Psoas muscle (tissue), 8 donors: Measurements from ENCODE around the gene FAM163B. TPM values are rescaled to one million over a fixed set of nuclear protein-coding genes. Genes with fewer than 3 reads are reported as not detected.

ENCODE experiments used
- ATAC-seq, 4 donors: fragments of 200-7000 bp; cut with Tn5 transposase; one replicate each; pipeline ENCODE4 v1.9.1; 2020; ENCODE audit warnings: moderate library complexity in 3 of 4, mild to moderate bottlenecking in 2 of 4
- DNase-seq, 2 donors: peaks; one replicate each; pipeline ENCODE4 v3.0.0-alpha.2; 2020
- H3K27ac ChIP-seq: fragments of 200-600 bp; one replicate; pipeline ENCODE4 v1.8.0; 2022
- H3K27me3 ChIP-seq, 3 donors: fragments of 200-600 bp in 1 of 3; one replicate each; pipeline versions ENCODE4 v1.6.1 to v1.8.0; 2013 to 2022; ENCODE audit warnings: low read length in 2 of 3, mild to moderate bottlenecking in 2 of 3, moderate library complexity in 1 of 3; ENCODE audit not compliant: insufficient read depth in 3 of 3
- H3K36me3 ChIP-seq, 2 donors: fragments of 200-600 bp in 1 of 2; one replicate each; pipeline versions ENCODE4 v1.6.1 to v1.8.0; 2013 to 2022; ENCODE audit warnings: low read depth in 1 of 2, mild to moderate bottlenecking in 1 of 2, moderate library complexity in 1 of 2; ENCODE audit not compliant: insufficient read depth in 1 of 2
- H3K4me1 ChIP-seq: fragments of 200-600 bp; one replicate; pipeline ENCODE4 v1.8.0; 2022
- H3K4me3 ChIP-seq: fragments of 200-600 bp; one replicate; pipeline ENCODE4 v1.8.0; 2022; ENCODE audit warnings: mild to moderate bottlenecking
- H3K9me3 ChIP-seq: fragments of 200-600 bp; one replicate; pipeline ENCODE4 v1.8.0; 2022
- CTCF ChIP-seq: fragments of 200-600 bp; IDR thresholded peaks from one replicate; pipeline ENCODE4 v1.8.0; 2022; ENCODE audit warnings: antibody characterized with exemption
- WGBS, 3 donors: extraction: QIAGEN DNeasy Blood & Tissue Kit; methylation state at CpG; one replicate each; pipeline versions ENCODE4 v1.1.6 to v1.1.7; 2013; 5-methylcytosine and 5-hydroxymethylcytosine counted together
- intact Hi-C, 2 donors: fragments of 100-400 bp; cut with DNase I; formaldehyde crosslinking; loops; one replicate each; pipeline versions ENCODE4 v1.11.0 to v1.14.2; 2022
- polyA plus RNA-seq, 3 donors: library from polyadenylated mRNA; stranded (reverse); fragments of 200-250 nt; gene quantifications; one replicate each; pipeline ENCODE4 v1.2.3, GENCODE V29; 2013
- total RNA-seq, 4 donors: library from RNA; stranded (reverse); fragmentation: NEBNext Ultra II Directional in 2 of 4; extraction: Animal tissue kit (Norgen Biotek cat#: 25700) in 2 of 4; gene quantifications; one replicate each; pipeline versions ENCODE4 v1.2.1 to v1.2.4, GENCODE V29; 2021 to 2023
- donor health status: healthy with polysubstance abuse.
- donor health status: DM: no; HTN: no; CAD: no; lungs with moderate emphysema.
- donor health status: Bipolar disorder and iron deficiency.
- donor health status: healthy.
- donor health status: DM: yes; HTN: yes; CAD: no.
- donor health status: DM: no; HTN: no; CAD: no.
- donor health status: DM: no; HTN: no; CAD: no.
- donor health status: DM: yes; HTN: yes; CAD: no.

FAM163B gene
- total and polyA plus RNA-seq, 7 donors: not detected

- TF ChIP-seq CTCF: no peak
- Histone ChIP-seq H3K9me3 (no peaks in the 10 kb centered on the region), H3K4me1 (no peaks in the 10 kb centered on the region), H3K4me3 (no peak overlapping the region), H3K36me3 (no peaks in the 10 kb centered on the region), H3K27me3 (peaks cover 0 to 82% (median 28%) of the 10 kb centered on the region in 3 donors), H3K27ac (no peak overlapping the region)
- 25 to 32% (median 31%) methylated on average over 15 to 16 of the region's 16 CpGs for WGBS, 3 donors
- intact Hi-C loops: no loop called here
- ATAC-seq: no peak
- DNase-seq: no peak
These were observed 3.1 kb downstream of the FAM163B start for GRCh38 chr9:133605856-133606707.

DNA sequence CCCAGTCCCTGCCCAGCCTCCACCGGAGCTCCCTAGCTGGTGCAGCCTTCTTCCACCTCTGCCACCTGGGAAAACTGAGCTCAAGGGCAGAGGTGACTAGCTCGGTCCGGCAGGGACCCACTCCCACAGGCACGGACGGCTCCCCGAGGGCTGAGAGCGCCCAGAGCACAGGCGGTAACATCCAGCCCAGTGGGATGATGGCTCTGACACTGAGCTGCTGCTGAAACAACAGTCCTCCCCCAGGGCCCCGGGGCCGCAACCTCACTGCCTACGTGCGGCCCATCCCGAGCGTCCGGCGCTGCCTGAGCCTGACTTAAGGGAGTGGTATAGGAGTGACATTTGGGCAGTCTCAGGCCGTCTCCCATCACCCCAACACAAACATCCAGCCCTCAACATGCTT lies 3.7 kb downstream of the FAM163B start:
- no peak overlapping the region for H3K4me3 ChIP-seq
- H3K4me1 ChIP-seq: no peaks in the 10 kb centered on the region
- H3K36me3 ChIP-seq: no peaks in the 10 kb centered on the region
- no peak for TF ChIP-seq CTCF
- WGBS, 3 donors: 82 to 85% (median 82%) methylated on average over 16 to 17 of the region's 17 CpGs
- peaks cover 0 to 76% (median 26%) of the 10 kb centered on the region in 3 donors for H3K27me3 ChIP-seq
- intact Hi-C loops: no loop called here
- H3K9me3 ChIP-seq: no peaks in the 10 kb centered on the region
- no peak overlapping the region for H3K27ac ChIP-seq
- no peak for DNase-seq
- no peak for ATAC-seq

DNA sequence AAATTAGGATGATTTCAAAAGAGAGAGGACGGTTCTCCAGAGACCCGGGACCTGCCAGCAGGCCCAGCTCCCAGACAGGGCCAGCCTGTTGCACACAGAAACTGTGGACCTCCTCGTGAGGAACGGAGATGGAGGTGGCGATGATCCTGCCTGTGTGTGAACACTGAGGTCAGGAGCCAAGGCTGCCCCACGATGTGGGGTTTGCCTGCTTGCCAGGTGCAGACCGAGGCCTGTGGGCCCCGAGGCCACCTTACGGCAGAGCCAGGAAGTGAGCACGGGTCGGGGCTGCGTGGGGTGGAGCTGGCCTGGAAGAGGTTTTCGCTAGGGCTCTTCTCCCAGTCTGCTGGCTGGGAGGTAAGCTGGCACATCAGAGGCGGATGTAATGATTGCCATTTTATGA lies 4.3 kb downstream of the FAM163B start:
- ATAC-seq: no peak

GRCh38 chr9:133604214-133604613 lies 5.0 kb downstream of the FAM163B start:
- Histone ChIP-seq H3K9me3 (no peaks in the 10 kb centered on the region), H3K36me3 (no peaks in the 10 kb centered on the region), H3K27ac (no peak overlapping the region), H3K27me3 (peaks cover 0 to 65% (median 25%) of the 10 kb centered on the region in 3 donors), H3K4me1 (no peaks in the 10 kb centered on the region), H3K4me3 (no peak overlapping the region)
- TF ChIP-seq CTCF: no peak
- intact Hi-C loops: no loop called here
- DNase-seq: no peak
- WGBS, 3 donors: 27 to 44% (median 42%) methylated on average over 5 of the region's 5 CpGs
- ATAC-seq: no peak

More for the DNA sequence above, 4.3 kb downstream of the FAM163B start:
- Histone ChIP-seq H3K4me1 (no peaks in the 10 kb centered on the region), H3K9me3 (no peaks in the 10 kb centered on the region), H3K27ac (no peak overlapping the region), H3K27me3 (peaks cover 0 to 70% (median 26%) of the 10 kb centered on the region in 3 donors), H3K36me3 (no peaks in the 10 kb centered on the region), H3K4me3 (no peak overlapping the region)
- intact Hi-C loops: no loop called here
- WGBS, 3 donors: 52 to 57% (median 55%) methylated on average over 14 of the region's 14 CpGs
- TF ChIP-seq CTCF: no peak
- DNase-seq: peak in 1 of 2 donors; percentile 44
